Activated CD4-positive, CD25-positive, alpha-beta regulatory T cell treated with anti-CD3 and anti-CD28 coated beads, Interleukin-2, amount 50 U/mL, for 16 hours (primary cell): ENCODE data around the gene WRAP73.

Source experiments
- DNase-seq: peaks from one replicate; pipeline ENCODE4 v3.0.0-alpha.2; 2020; ENCODE audit warnings: low read depth, low spot score

WRAP73 gene

GRCh38 chr1:3649342-3650247 lies at the start of gene WRAP73:
WRAP73 (minus strand) TSS chr1:3650103; CDS start chr1:3649999, 104 bp downstream.
- peak; percentile 78 for DNase-seq

- DNase-seq, result no peak
Measured at GRCh38 chr1:3699596-3699995, 49.7 kb upstream of the WRAP73 start.

GRCh38 chr1:3698660-3699408 lies 48.9 kb upstream of the WRAP73 start:
- DNase-seq, result no peak

- DNase-seq, result no peak
Measured at GRCh38 chr1:3697810-3698209, 47.9 kb upstream of the WRAP73 start.

GRCh38 chr1:3697104-3697503 lies 47.2 kb upstream of the WRAP73 start:
- no peak for DNase-seq

- DNase-seq, result no peak
Measured at GRCh38 chr1:3696689-3697088, 46.8 kb upstream of the WRAP73 start.

- DNase-seq, result no peak
Measured at GRCh38 chr1:3695326-3696217, 45.7 kb upstream of the WRAP73 start.

- no peak for DNase-seq
Measured at GRCh38 chr1:3693321-3693720, 43.4 kb upstream of the WRAP73 start.

GRCh38 chr1:3692598-3692997 lies 42.7 kb upstream of the WRAP73 start:
- DNase-seq, result no peak

- DNase-seq, result no peak
Measured at GRCh38 chr1:3691421-3692204, 41.7 kb upstream of the WRAP73 start.

GRCh38 chr1:3690282-3691065 lies 40.6 kb upstream of the WRAP73 start:
- DNase-seq, result no peak

- no peak for DNase-seq
Measured at GRCh38 chr1:3689138-3689750, 39.3 kb upstream of the WRAP73 start.

GRCh38 chr1:3688356-3689137 lies 38.6 kb upstream of the WRAP73 start:
- no peak for DNase-seq

- DNase-seq, result no peak
Measured at GRCh38 chr1:3687504-3687903, 37.6 kb upstream of the WRAP73 start.

GRCh38 chr1:3685906-3686305 lies 36.0 kb upstream of the WRAP73 start:
- DNase-seq, result no peak

GRCh38 chr1:3685222-3685621 lies 35.3 kb upstream of the WRAP73 start:
- no peak for DNase-seq

GRCh38 chr1:3683992-3684391 lies 34.1 kb upstream of the WRAP73 start:
- no peak for DNase-seq

- no peak for DNase-seq
Measured at GRCh38 chr1:3683197-3683596, 33.3 kb upstream of the WRAP73 start.
